HEK293 (cell line): ENCODE measurements around the gene MALT1.

ENCODE experiments used
- GFI1B ChIP-seq: fragments of 450-650 bp; formaldehyde crosslinking; IDR thresholded peaks from 2 replicates; pipeline ENCODE4 v1.5.1; 2016; ENCODE audit warnings: missing biosample characterization, missing genetic modification characterization
- SCRT1 ChIP-seq: fragments of 450-650 bp; formaldehyde crosslinking; IDR thresholded peaks from 2 replicates; pipeline ENCODE4 v1.5.1; 2016; ENCODE audit warnings: missing biosample characterization, missing genetic modification characterization, borderline replicate concordance
- ZBTB8A ChIP-seq: fragments of 450-650 bp; formaldehyde crosslinking; IDR thresholded peaks from 2 replicates; pipeline ENCODE4 v1.5.1; 2016; ENCODE audit warnings: missing biosample characterization, missing genetic modification characterization
- ZNF146 ChIP-seq: fragments of 450-650 bp; formaldehyde crosslinking; IDR thresholded peaks from 2 replicates; pipeline ENCODE4 v1.5.1; 2016; ENCODE audit warnings: missing biosample characterization, missing genetic modification characterization
- ZNF174 ChIP-seq: fragments of 450-650 bp; formaldehyde crosslinking; IDR thresholded peaks from 2 replicates; pipeline ENCODE4 v1.5.0; 2017; ENCODE audit warnings: missing biosample characterization, mild to moderate bottlenecking, missing genetic modification characterization
- ZNF426 ChIP-seq: fragments of 450-650 bp; formaldehyde crosslinking; IDR thresholded peaks from 2 replicates; pipeline ENCODE4 v1.5.1; 2017; ENCODE audit warnings: missing biosample characterization, missing genetic modification characterization, mild to moderate bottlenecking, inconsistent platforms, moderate library complexity
- ZNF433 ChIP-seq: fragments of 450-650 bp; formaldehyde crosslinking; IDR thresholded peaks from 2 replicates; pipeline ENCODE4 v1.5.1; 2016; ENCODE audit warnings: missing biosample characterization, missing genetic modification characterization, low read depth
- TF ChIP-seq, protein P1 (sequence below): fragments of 450-650 bp; formaldehyde crosslinking; IDR thresholded peaks from 2 replicates; pipeline ENCODE4 v1.5.1; 2016; ENCODE audit warnings: missing biosample characterization, missing genetic modification characterization
- TF ChIP-seq, protein P2 (sequence below): fragments of 450-650 bp; formaldehyde crosslinking; IDR thresholded peaks from 2 replicates; pipeline ENCODE4 v1.5.1; 2016; ENCODE audit warnings: missing biosample characterization, missing genetic modification characterization

DNA sequence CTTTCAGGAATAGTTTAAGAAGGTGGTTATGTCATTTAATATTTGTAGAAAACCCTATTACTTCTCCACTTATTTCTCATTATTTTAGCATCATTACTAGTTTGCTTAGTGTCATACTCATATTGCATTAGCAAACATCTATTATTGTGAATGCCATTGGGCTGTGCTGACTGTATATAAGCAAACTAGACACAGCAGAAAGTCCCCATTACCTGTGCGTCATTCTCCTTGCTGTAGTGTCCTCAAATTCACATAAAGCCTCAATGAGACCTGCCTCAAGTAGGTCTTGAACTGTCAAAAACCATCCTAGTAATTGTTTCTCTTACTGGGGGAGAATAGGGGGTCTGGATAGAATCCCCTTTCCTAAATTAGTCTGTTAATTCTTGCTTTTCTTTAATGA lies 43.6 kb downstream of the MALT1 start:
- TF ChIP-seq SCRT1 (no peak), GFI1B (tag by site-specific recombination) (no peak), ZNF433 (tag by site-specific recombination) (no peak), ZNF174 (tag by site-specific recombination) (no peak), ZNF146 (tag by site-specific recombination) (no peak), ZBTB8A (tag by site-specific recombination) (no peak), ZNF426 (tag by site-specific recombination) (no peak)
- TF ChIP-seq, protein P1, sequence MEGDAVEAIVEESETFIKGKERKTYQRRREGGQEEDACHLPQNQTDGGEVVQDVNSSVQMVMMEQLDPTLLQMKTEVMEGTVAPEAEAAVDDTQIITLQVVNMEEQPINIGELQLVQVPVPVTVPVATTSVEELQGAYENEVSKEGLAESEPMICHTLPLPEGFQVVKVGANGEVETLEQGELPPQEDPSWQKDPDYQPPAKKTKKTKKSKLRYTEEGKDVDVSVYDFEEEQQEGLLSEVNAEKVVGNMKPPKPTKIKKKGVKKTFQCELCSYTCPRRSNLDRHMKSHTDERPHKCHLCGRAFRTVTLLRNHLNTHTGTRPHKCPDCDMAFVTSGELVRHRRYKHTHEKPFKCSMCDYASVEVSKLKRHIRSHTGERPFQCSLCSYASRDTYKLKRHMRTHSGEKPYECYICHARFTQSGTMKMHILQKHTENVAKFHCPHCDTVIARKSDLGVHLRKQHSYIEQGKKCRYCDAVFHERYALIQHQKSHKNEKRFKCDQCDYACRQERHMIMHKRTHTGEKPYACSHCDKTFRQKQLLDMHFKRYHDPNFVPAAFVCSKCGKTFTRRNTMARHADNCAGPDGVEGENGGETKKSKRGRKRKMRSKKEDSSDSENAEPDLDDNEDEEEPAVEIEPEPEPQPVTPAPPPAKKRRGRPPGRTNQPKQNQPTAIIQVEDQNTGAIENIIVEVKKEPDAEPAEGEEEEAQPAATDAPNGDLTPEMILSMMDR (tag by site-specific recombination), result no peak
- TF ChIP-seq, protein P2, sequence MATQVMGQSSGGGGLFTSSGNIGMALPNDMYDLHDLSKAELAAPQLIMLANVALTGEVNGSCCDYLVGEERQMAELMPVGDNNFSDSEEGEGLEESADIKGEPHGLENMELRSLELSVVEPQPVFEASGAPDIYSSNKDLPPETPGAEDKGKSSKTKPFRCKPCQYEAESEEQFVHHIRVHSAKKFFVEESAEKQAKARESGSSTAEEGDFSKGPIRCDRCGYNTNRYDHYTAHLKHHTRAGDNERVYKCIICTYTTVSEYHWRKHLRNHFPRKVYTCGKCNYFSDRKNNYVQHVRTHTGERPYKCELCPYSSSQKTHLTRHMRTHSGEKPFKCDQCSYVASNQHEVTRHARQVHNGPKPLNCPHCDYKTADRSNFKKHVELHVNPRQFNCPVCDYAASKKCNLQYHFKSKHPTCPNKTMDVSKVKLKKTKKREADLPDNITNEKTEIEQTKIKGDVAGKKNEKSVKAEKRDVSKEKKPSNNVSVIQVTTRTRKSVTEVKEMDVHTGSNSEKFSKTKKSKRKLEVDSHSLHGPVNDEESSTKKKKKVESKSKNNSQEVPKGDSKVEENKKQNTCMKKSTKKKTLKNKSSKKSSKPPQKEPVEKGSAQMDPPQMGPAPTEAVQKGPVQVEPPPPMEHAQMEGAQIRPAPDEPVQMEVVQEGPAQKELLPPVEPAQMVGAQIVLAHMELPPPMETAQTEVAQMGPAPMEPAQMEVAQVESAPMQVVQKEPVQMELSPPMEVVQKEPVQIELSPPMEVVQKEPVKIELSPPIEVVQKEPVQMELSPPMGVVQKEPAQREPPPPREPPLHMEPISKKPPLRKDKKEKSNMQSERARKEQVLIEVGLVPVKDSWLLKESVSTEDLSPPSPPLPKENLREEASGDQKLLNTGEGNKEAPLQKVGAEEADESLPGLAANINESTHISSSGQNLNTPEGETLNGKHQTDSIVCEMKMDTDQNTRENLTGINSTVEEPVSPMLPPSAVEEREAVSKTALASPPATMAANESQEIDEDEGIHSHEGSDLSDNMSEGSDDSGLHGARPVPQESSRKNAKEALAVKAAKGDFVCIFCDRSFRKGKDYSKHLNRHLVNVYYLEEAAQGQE (tag by site-specific recombination), result no peak
